GM19463 (cell line): ENCODE data around the gene NHLRC2.
"Not testable (repeated sequence)": the region's sequence is repeated elsewhere in the genome, so short reads cannot be mapped to it uniquely, and the experiment has no call there.

Experiments used
- ATAC-seq: cut with Tn5 transposase; IDR thresholded peaks from one replicate; pipeline ENCODE4 v1.9.1; 2021; ENCODE audit warnings: mild to moderate bottlenecking, moderate library complexity; ENCODE audit not compliant: unreplicated experiment

The NHLRC2 gene

GRCh38 chr10:113933894-113934532, 79.6 kb downstream of the NHLRC2 start:
- ATAC-seq, result no peak

- ATAC-seq, result no peak
These were observed 82.8 kb downstream of the NHLRC2 start for GRCh38 chr10:113937258-113937657.

DNA sequence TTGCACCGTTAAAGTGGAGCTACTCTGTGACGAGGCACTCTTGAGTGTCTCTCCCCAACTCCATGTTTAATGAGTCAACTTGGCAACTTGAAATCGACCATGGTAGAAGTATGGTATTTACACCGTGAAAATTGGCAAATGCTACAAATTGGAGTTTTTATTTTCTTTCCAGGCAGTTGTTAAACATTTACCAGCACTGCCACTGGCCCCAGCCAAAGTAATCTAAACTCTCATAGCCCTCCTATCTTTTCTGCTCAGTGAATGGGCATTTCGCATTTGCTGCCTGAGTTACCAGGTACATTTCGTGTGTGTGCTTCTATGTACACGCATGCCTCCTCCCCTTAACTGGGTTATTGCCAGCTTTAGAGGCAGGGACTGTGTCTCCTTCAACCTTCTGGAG, 83.3 kb downstream of the NHLRC2 start:
- ATAC-seq, result no peak

DNA sequence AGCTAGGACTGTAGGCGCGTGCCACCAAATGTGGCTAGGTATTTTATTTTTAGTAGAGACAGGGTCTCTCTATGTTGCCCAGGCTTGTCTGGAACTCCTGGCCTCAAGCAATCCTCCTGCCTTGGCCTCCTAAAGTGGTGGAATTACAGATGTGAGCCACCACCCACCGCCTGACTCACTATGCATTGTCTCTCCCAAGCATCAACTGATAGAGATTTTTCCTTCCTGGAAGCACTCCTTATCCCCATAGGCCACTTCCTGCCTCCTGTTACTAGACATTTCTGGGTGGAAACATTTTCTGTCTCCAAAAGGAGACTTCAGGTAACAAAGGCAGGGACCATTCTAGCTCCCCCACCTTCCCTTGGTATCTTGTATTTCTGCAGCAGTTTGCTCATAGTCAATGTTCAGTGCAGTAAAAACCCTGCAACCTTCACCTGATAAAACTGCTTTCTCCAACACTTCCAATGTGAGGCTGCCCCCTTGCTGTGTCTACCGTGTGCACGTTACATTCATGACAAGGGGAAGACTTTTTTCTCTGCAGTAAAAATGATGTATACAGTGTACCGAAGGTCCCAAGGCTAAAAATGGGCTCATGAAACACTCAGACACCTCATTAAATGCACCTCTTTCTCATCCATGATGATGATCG, 84.9 kb downstream of the NHLRC2 start:
- no peak for ATAC-seq

DNA sequence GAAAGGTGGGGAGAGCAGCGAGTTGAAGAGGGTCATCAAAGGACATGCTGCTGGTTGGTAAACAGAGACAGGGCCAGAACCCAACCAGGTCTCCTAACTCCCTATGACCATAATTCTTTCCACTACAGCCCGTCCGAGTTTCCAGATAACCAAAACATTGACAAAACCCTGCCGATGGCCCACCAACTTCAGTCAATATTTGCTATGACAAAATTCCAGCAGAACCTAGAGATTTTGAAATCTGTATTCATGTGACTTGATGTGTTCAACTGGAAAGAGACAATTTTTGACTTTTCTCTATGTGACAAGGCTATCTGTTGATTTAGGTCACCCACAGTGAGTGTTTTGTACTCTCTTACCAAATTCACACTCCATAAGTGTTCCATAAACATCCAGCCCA, 86.7 kb downstream of the NHLRC2 start:
- ATAC-seq, result no peak

- ATAC-seq, result not testable (repeated sequence)
These were observed 88.7 kb downstream of the NHLRC2 start for GRCh38 chr10:113943196-113943595.

DNA sequence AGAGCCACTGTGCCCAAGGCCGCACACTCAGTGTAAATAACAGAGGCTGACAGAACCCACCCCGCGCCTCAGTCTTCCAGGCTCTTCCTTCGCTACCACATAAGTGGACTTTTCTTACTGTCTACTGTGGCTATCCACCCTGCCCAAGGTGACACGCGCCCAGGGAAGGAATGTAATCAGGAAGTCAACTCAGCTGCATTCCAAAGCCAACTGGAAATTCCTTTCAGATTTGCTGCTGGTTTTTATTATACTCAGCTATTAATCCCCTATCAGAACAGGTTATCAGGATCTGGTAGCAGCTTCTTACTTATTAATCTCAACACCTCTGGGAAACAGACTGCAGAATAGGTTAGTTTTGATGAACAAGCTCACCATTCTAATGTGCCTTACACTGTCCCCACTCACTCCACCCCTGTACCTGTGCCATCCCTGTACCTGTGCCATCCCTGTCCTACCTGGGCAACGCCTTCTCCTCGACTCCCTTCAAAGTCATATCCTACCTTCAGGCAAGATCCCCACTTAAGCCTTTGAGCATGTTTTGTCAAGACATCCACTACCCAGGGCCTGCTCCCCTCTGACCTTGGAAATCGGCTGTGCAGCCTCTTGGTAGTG, 90.7 kb downstream of the NHLRC2 start:
- no peak for ATAC-seq

GRCh38 chr10:113945687-113946085, 91.2 kb downstream of the NHLRC2 start:
- ATAC-seq, result no peak

GRCh38 chr10:113947184-113948041, 93.0 kb downstream of the NHLRC2 start:
- ATAC-seq, result no peak

- ATAC-seq, result no peak
These were observed 93.6 kb downstream of the NHLRC2 start for GRCh38 chr10:113948048-113948447.

DNA sequence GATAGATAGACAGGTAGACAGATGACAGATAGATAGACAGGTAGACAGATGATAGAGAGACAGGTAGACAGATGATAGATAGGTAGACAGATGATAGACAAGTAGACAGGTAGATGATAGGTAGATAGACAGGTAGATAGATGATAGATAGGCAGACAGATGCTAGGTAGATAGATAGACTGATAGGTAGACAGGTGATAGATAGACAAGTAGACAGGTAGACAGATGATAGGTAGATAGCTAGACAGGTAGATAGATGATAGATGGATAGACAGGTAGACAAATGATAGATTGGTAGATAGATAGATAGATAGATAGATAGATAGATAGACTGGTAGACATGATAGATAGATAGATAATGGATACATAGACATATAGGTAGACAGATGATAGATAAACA, 95.8 kb downstream of the NHLRC2 start:
- ATAC-seq, result no peak

- no peak for ATAC-seq
These were observed 99.2 kb downstream of the NHLRC2 start for GRCh38 chr10:113953505-113954272.

DNA sequence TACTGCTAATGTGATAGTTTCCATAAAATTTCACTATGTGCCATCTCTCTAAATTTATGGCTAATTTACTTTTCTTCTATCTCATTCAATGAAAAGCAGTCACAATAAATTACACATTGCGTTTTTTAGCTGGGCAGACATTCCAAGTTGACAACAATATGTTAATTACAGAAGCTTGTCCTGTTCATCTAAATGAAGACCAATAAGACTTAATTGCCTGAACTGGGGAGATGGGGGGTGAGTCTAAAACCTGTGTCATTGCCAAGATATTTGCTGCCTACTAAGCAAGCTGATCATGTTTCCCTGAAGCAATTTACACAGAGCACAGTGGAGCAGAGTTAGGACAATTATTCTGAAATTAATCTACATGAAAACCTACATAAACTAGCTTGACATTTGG, 99.9 kb downstream of the NHLRC2 start:
- ATAC-seq, result no peak

GRCh38 chr10:113957013-113957412, 102.6 kb downstream of the NHLRC2 start:
- ATAC-seq, result no peak

DNA sequence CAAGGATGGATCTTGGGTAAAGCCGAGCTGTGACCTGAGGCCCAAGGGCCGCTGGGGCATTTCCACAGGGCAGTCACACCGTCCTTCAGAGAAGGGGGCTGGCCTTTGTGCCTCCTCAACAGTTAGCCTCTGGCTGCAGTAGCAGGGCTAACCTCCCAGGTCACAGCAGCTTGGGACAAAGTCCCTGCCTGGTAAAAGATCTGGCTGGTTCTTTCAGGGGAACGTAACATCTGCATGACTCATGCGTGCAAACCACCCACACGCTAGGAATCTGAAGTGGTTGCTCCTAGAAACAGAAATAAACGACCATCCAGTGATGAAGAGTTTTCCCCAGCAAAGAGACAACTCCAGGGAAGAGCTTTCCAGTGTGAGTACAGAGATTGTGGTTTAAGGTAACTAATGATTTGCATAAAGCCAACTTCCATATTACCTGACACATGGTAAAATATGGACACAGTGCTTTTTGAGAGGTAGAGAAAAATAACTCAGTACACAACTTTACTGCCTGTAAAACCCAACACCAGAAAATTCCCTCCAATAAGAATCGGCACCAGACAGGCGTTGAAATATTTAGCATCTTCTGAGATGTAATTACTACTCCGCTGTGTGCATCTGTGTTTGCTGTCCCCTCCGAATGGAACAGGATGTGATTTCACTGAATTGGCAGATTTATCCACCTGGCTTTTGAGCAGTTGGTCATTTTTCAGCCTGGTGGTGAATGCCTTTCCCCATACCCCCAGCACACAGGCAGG, 104.3 kb downstream of the NHLRC2 start:
- peak; percentile 24 for ATAC-seq

DNA sequence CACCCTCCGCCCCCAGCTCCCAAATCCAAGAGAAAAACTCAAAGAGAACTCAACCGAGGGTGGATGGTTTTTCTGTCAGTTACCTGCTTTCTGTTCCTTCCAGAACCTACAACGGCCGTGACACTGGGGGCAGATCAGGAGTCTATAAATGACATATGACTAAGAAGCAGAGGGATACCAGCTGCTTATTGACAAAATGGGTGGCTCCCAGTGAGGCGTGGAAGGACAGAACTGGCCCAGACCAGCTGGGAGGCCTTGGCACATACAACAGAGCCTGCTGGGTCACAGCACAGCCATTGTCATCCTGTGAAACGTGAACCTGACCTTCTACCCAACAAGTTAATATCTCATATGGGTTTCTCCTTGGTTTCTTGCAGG, 104.9 kb downstream of the NHLRC2 start:
- peak; percentile 64 for ATAC-seq

- ATAC-seq, result peak; percentile 25
These were observed 106.2 kb downstream of the NHLRC2 start for GRCh38 chr10:113960617-113961181.

DNA sequence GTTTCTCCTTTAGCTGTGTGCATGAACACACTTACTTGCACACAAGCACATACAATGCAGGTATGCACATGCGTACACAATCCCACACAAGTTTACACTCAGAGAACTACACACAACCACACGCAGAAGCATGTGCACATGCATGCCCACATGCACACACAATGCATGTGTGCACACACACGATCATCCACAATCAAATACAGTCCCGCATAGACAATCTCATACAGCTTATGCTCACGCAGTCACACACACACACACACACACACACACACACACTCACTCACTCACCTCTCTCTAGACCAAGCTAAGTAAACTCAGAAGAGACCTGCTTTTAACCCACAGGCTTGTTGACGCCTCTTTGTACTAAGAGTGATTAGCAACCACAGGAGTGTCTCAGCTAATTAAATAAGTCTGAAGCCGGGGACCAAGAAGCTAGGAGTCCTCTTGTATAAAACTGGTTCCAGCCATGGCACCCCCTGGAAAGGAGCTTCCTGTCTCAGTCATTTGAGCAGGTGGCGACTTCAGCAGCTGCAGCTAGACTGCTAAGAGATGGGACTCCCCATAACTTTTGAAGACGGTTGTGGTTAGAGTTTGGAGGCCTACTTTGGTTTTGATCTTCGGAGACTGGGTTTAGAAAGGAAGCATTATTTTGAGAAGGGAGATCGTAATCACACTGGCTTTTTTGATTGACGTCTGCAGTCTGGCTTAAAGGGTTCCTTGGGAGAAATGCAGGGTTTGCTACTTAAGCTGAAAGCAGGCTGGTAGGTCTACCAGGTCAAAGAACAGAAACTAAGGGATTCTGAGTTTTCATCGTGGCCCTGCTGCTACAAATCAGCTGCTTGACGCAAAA, 106.9 kb downstream of the NHLRC2 start:
- peak; percentile 51 for ATAC-seq

GRCh38 chr10:113965077-113965476, 110.6 kb downstream of the NHLRC2 start:
- no peak for ATAC-seq
